ENCODE results near the gene EDA. TPM values are rescaled to one million over a fixed set of nuclear protein-coding genes. Genes with fewer than 3 reads are reported as not detected.
"Not testable (repeated sequence)": the region's sequence is repeated elsewhere in the genome, so short reads cannot be mapped to it uniquely, and the experiment has no call there.

Gene EDA
- polyA plus RNA-seq, 4 donors: 6.6 to 13.5 (median 7.5) TPM

DNA sequence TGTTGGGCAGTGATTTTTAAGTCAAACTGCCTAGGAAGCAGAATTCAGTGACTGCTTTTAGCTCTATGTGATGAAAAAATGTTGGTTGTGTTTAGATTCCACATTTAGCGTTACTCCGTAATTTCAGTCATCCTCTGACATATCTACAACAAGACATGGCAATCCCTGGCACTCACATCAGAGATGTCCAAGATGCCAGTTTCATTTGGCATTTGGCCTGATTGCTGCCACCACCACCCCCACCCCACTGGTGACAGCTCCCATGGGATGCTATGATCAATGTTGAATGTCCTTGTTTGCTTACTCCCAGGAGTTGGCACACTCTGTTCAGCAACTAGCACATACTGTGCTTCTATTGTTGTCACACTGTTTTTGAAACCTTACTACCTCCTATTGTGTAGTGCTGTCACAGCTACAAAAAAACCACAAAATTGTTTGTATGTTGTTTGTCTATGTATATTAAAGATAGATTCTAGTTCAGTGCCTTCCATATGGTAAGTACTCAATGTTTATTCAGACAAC, 332.4 kb downstream of the EDA start:
- no peak for DNase-seq (ENCODE audit: low read depth in 4 of 4, low spot score in 3 of 4)

DNA sequence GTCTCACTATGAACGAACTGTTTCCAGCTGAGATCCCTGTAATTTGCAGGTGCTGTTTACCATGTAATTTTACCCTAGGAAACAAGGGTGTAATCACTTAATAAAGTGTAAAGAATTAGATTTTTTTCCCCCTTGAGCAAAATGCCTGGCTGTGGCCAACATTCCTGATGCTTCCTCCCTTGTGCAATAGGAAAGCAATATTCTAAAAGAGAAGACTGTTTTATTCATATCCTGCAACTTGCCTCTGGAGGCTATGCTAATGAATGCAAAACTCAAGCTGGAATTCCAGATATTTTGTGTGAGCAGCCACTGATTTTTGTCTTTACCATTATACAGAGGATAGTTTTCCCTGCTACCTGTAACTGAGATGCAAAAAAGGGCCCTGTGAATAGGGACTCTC, 335.8 kb downstream of the EDA start:
- no peak for DNase-seq (ENCODE audit: low read depth in 4 of 4, low spot score in 3 of 4)

DNA sequence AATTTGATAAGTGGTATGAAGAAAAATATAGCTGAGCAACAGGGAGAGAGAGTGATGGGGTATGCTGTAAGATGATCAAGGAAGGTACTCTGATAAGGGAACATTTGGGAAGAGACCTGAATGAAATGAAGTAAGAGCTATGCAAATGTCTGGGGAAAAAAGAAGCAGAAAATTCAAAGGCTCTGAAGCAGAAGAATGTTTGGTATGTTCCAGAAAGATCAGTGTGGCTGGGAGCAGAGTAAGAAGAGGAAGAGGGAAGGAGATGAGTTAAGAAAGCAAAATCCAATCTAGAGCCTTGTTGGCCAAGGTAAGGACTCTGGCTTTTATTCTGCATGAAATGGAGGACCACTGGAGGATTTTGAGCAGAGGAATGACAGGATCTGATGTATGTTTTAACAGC, 343.8 kb downstream of the EDA start:
- no peak for DNase-seq (ENCODE audit: low read depth in 4 of 4, low spot score in 3 of 4)

DNA sequence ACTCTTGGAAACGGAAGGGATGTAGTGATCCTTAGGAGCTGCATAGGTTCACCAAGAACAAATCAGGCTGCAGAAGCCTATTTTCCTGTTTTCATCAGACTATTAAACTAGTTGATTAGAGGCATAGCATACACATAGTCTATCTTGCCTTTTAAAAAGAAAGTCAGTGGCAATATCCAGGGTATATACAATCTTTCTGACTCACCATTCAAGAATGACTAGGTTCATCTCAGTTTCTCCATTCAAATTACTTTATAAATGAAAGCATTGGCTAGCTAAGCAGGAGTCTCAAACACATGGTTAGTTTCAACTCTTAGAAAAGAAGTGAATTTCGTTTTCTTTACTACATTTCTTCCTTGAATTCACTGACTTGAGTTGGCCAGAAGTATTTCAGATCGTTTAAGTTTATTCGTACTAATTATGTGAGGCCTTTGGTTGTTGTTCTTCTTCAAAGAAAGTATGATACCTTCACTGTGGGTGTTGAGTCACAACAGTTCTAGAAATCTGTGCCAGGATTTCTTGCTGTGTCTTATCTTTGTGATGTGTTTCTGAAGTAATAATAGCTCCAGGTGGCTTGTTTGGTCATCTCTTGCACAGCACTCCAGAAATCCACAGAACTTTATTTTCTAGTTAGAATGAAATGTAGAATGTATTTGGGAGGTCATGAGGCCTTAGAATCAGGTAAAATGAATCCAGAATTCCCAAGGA, 345.6 kb downstream of the EDA start:
- DNase-seq (ENCODE audit: low read depth in 4 of 4, low spot score in 3 of 4): no peak

DNA sequence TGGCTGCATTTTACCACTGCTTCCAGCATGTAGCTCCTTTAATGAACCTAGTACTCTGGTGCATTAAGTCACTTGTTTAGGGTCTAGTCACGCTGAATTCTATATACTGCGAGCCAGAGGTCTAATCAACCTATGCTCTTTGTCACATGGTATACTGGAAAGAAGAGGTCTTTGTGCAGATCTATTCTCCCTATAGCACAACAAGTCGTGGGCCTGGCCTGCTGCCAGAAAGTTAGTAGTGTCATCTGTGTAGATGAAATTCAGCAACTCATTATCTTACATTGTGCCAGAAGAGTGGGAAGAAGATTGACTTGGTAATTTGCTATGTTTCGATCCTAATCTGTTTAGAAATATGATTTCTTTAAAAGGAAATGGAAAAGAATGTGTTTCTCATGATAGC, 353.0 kb downstream of the EDA start:
- DNase-seq (ENCODE audit: low read depth in 4 of 4, low spot score in 3 of 4): no peak

DNA sequence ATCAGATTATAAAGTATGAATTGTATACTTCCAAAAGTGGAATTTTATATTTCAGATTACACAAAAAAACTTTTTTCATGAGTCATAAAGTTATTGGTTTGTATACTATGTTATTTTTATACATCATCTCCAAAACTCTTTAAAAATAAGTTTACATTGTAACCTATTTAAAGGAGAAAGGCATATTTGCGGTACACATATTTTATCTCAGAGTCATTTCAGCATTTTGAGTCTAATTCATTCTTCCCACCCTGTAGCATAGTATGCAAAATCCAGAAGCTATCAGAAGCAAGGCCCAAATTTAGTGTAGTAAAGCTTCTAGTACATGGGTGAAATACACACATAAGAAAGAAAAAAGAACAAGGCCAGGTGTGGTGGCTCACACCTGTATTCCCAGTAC, 353.5 kb downstream of the EDA start:
- DNase-seq (ENCODE audit: low read depth in 4 of 4, low spot score in 3 of 4): no peak

DNA sequence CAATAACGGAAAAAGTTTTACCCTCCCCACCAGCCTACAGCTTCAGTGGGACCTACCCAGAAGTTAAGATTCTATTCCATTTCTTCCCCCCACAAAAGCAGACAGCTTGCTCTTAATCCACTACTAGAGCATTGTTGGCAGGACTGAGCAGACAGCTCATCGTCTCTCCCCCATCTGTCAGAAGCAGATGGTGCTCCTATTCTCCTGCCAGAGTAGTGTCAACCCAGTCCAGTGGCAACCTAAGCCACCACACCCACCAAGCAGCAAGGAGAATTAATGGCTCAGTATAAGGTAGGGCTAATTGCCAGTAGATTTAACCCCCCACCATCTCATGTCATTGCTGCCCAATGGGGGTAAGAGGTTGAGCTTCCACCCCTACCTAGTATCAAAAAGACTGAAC, 371.8 kb downstream of the EDA start:
- no peak for DNase-seq (ENCODE audit: low read depth in 4 of 4, low spot score in 3 of 4)

DNA sequence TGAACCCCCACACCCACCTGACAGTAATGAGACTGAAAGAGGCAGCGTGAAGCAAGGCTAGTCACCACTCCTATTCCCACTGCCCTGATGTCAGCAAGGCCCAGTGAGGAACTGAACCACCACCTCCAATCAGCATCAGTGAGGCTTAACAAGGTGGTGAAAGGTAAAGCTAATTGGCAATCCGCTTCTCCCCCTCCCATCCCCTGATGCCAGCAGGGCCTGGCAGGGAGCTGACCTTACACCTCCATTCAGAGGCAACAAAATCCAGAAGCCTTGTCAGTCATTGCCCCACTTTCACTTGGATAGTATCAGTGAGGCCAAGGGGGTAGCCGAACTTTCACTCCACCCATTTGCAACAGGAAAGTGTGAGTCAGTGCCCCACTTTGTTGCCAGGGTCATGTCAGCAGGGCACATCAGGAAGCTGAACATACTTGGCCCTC, 373.1 kb downstream of the EDA start:
- no peak for DNase-seq (ENCODE audit: low read depth in 4 of 4, low spot score in 3 of 4)

DNA sequence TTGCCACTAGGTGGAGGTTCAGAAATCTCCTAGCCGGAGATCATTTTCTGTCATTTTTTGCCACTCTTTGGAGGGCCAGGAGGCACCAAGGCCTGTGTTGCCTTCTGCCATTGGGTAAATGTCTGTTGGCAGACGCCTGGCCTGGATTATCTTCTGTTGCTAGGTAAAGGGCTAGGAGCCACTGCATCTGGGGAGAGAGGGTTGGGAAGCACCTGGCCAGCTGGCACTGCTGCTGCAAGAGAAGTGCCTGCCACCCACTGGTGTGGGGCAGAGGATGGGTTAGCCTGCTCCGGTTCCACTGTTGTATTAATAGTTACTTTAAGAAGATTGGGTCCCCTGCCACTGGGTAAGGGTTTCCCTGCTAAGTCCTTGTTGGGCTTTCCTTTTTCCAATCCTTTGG, 375.8 kb downstream of the EDA start:
- no peak for DNase-seq (ENCODE audit: low read depth in 4 of 4, low spot score in 3 of 4)

DNA sequence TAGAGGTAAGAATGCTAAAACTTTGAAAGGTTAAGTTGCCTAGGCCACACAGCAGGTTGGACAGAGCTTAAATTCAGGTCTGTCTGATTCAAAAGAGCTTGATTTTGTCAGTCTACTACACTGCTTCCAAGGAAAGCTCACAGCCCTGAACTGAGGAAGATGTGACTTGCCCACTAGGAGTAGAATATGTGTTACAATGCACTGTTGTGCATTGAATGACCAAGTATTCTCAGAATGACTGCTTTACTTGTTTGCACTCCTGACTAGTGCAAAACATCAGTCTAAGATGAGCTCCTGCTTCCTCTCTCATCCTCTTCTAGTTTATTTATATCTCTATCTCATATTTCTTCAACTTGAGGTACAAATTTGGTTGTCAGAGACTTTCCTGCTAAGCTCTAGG, 377.6 kb downstream of the EDA start:
- DNase-seq (ENCODE audit: low read depth in 4 of 4, low spot score in 3 of 4): no peak

DNA sequence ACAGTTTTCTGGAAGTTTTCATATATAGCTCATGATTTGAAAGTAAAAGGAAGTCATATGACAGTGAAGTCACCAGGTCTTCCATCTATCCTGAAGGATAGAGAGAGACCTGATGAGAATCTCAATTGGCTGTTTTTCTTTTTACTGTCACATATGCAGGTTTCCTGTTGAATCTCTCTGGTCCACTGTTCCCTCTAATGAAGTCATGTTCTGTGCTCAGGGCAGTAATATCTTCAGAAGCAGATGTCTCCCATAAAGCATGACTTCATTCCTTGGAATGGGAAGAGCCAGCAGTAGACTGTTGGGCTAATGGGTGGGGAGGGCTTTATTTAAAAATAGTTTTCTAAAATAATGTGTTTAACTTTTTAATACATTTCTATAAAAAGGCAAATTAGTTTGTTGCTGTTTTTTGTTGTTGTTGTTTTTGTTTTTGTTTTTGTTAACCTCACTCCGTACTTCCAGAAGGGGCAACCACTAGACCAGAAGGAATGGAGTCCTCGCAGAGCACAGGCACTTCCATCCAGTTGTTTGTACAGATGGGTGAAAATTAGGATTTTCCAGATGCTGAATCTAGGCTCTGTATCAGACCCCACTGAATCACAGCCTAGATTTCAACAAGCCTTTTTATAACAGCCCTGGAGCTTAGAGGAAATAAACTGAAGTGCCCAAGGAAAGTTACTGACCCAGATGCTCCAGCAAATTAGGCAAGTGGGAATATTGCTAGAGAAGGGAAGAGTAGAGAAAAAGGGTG, 379.6 kb downstream of the EDA start:
- no peak for DNase-seq (ENCODE audit: low read depth in 4 of 4, low spot score in 3 of 4)

DNA sequence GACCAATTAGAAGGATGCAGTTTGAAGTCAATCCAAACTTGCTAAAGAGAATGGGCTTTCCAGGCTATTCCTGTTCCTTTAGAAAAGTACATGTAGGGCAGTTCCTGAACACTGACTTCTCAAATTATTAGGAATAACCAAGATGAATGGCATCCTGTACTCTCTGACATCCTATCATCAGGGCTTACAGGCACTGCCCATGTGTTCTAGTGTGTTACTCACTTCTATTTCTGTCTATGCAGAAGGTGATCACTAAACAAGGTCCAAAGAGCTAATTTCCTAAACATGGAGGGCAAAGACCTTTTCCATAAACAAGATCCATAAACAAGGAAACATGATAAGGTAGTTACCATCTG, 380.2 kb downstream of the EDA start:
- no peak for DNase-seq (ENCODE audit: low read depth in 4 of 4, low spot score in 3 of 4)

DNA sequence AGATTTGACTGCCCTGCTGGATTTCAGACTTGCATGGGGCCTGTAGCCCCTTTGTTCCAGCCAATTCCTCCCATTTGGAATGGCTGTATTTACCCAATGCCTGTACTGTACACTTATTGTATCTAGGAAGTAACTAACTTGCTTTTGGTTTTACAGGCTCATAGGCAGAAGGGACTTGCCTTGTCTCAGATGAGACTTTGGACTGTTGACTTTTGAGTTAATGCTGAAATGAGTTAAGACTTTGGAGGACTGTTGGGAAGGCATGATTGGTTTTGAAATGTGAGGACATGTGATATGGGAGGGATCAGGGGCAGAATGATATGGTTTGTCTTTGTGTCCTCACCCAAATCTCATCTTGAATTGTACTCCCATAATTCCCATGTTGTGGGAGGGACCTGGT, 382.4 kb downstream of the EDA start:
- DNase-seq (ENCODE audit: low read depth in 4 of 4, low spot score in 3 of 4): not testable (repeated sequence)

DNA sequence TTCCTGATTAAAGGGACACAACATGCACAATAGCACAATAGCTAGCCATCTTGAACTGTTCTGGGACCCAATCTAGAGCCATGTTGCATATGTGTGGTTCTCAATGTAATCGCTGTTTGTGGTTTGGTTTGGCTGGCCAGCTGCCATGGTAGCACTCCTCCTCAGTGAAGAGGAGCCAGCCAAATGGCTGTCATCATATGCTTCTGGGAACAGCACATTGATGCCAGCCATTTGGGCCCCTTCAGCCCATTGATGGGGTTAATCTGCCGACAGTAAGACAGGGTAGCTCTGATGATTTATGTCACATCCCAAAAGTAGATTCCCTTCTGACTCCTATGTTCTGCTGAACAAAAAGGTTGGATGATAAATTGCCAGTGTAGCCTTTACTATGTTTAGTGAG, 385.4 kb downstream of the EDA start:
- DNase-seq (ENCODE audit: low read depth in 4 of 4, low spot score in 3 of 4): no peak

DNA sequence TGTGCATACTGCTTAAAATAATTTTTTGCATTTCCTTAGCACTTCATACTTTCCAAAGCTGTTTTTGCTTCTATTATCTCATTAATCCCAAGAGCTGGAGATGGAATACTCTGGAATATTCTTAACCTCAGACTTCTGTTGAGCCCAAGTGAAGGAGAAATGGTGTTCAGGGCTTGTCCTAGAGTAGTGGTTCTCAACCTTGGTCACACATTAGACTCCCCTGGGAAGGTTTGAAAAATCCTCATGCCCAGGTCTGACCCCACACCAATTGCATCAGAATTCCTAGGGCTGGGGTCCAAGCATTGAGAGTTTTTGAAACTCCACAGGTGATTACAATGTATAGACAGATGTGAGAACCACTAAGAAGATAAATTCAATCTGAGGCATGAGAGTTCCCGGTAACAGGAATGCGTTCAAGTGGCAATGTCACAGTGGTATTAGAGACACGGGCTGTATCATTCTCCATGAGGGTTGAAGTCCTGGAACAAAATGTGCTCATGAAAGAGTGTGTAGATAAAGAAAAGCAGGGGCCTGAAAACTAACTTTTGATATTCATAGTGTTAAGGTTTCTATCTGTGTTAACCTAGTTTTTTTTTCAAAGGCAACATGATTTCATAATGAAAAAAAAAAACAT, 385.9 kb downstream of the EDA start:
- no peak for DNase-seq (ENCODE audit: low read depth in 4 of 4, low spot score in 3 of 4)

DNA sequence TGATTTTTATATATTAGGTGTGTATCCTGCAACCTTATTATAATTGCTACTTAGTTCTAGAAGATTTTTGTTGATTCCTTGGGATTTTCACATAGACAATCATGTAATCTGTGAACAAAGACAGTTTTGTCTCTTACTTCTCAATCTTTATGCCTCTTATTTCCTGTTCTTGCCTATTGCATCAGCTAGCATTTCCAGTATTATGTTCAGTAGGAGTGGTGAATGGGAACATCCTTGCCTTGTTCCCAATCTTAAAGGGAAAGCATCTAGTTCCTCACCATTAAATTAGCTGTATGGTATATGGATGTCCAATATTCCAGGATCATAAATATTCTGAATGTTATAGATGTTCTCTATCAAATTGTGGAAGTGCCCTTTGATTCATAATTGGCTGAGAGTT, 392.0 kb downstream of the EDA start:
- DNase-seq (ENCODE audit: low read depth in 4 of 4, low spot score in 3 of 4): no peak

DNA sequence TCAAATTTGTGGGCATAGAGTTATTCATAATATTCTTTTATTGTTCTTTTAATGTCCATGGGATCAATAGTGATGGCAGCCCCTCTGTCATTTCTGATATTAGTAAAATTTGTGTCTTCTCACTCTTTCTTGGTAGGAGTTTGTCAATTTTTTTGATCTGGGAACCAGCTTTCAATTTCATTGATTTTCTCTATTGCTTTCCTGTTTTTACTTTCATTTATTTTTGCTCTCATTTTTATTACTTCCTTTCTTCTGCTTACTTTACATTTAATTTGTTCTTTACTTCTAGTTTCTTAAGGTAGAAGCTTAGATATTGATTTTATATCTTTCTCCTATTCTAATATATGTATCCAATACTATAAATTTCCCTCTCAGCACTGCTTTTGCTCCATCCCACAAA, 393.1 kb downstream of the EDA start:
- no peak for DNase-seq (ENCODE audit: low read depth in 4 of 4, low spot score in 3 of 4)

DNA sequence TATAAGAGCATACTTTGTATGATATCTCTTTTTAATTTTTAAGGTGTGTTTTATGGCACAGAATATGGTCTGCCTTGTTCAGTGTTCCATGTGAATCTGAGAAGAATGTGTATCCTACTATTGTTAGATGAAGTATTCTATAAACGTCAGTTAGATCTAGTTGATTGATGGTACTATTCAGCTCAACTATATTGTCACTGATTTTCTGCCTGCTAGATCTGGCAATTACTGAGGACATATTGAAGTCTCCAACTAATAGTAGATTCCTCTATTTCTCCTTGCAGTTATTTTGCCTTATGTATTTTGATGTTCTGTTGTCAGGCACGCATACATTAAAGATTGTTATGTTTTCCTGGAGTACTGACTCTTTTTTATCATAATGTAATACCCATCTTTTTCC, 394.1 kb downstream of the EDA start:
- DNase-seq (ENCODE audit: low read depth in 4 of 4, low spot score in 3 of 4): no peak

DNA sequence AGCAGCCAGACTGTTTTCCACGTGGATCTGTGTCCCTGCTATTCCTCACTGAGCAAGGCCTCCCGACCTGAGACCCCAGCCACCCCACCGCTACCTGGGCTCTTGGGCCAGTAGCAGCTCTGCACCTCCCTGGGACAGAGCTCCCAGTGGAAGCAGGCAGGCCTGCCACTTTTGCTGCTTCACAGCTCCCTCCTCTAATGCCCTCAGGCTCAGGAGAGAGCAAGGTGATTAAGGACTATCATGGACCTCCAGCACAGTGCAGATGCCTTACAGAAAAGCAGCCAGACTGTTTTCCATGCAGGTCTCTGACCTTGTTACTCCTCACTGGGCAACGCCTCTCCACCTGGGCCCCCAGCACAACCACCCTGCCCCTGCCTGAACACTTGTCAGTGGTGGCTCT, 396.8 kb downstream of the EDA start:
- no peak for DNase-seq (ENCODE audit: low read depth in 4 of 4, low spot score in 3 of 4)

DNA sequence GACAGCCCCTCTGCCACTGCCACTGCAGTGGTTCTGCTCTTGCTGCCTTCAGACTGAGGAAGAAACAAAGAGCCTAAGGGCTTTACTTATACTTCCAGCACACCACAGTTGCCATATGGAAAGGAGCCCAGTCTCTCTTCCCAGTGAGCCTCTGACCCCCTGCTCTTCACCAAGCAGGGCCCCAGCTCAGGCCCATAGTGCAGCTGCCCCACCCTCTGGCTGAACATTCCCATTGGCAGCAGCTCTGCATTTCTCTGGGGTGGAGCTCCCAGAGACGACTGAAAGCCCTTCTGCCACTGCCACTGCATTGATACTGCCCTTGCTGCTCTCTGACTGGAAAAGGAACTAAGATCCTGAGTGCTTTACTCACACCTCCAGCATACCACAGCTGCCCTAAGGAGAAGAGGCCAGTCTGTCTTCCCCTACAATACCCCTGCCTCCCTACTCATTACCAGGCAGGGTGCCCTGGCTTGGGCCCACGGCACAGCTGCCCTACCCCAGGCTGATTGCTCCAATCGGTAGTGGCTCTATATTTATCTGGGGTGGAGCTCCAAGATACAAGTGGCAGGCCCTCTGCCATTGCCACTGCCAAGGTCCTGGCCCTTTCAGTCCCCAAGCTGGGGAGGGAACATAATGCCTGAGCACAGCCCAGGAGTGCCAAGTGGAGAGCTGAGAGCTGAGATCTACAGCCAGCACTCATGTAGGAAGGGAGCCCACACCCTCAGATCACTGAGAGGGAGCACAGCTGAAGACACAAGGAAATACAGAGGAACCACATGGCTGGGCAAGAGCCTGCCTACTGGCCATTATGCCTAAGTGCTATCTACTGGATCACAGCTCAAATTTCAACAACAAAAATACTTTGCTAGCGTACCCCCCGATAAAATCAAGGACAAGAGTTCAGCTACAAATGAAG, 397.8 kb downstream of the EDA start:
- no peak for DNase-seq (ENCODE audit: low read depth in 4 of 4, low spot score in 3 of 4)

DNA sequence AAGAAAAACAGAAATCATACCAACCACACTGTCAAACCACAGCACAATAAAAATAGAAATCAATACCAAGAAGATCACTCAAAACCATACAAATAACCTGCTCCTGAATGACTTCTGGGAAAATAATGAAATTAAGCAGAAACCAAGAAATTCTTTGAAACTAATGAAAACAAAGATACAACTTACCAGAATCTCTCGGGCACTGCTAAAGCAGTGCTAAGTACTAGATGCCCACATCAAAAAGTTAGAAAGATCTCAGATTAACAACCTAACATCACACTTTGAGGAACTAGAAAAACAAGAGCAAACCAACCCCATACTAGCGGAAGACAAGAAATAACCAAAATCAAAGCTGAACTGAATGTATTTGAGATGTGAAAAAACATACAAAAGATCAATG, 400.6 kb downstream of the EDA start:
- no peak for DNase-seq (ENCODE audit: low read depth in 4 of 4, low spot score in 3 of 4)

All from left renal pelvis (tissue), 4 donors.